Suprapubic skin (tissue), 4 donors: ENCODE data around the gene MYL12A.
"Not testable (repeated sequence)": the region's sequence is repeated elsewhere in the genome, so short reads cannot be mapped to it uniquely, and the experiment has no call there.

Experiments
- CTCF ChIP-seq, 2 donors: fragments of 200-600 bp in 1 of 2; fragments of 450-650 bp in 1 of 2; sonication (generic) in 1 of 2; IDR thresholded peaks; one replicate each; pipeline ENCODE4 v1.5.1; 2016 to 2019; ENCODE audit warnings: antibody characterized with exemption in 2 of 2, mild to moderate bottlenecking in 1 of 2, moderate library complexity in 1 of 2
- EP300 ChIP-seq: sonication (generic); formaldehyde crosslinking; IDR thresholded peaks from one replicate; pipeline ENCODE4 v1.6.1; 2017; ENCODE audit warnings: antibody characterized with exemption
- POLR2A ChIP-seq, 2 donors: fragments of 450-650 bp; IDR thresholded peaks; one replicate each; pipeline ENCODE4 v1.6.1; 2017; ENCODE audit warnings: antibody characterized with exemption in 2 of 2, mild to moderate bottlenecking in 2 of 2, moderate library complexity in 2 of 2
- POLR2AphosphoS5 ChIP-seq, 3 donors: sonication (generic); formaldehyde crosslinking; IDR thresholded peaks; one replicate each; pipeline ENCODE4 v1.6.1; 2017; ENCODE audit warnings: antibody characterized with exemption in 3 of 3

GRCh38 chr18:3277643-3278213 is 30.1 kb downstream of the MYL12A start:
- not testable (repeated sequence) for TF ChIP-seq CTCF (IDR thresholded peaks at IDR 0.05); EP300; POLR2A (IDR thresholded peaks at IDR 0.05); POLR2AphosphoS5 (IDR thresholded peaks at IDR 0.05)
